Astrocyte (in vitro differentiated cells and primary cell): ENCODE measurements around the gene NOS1AP. TPM values are rescaled to one million over a fixed set of nuclear protein-coding genes. Genes with fewer than 3 reads are reported as not detected.

ENCODE experiments used
- DNase-seq: peaks from one replicate; pipeline ENCODE4 v3.0.0-alpha.2; 2010; ENCODE audit warnings: low read depth
- FAIRE-seq: peaks from 2 replicates; lab custom pipeline; 2011; peaks lifted over from hg19 to GRCh38; lab: Jason Lieb, UNC
- H2AFZ ChIP-seq: 2 replicates; pipeline ENCODE4 v1.6.0; 2012; ENCODE audit warnings: low read depth, low read length, inconsistent platforms
- H3K27ac ChIP-seq: 2 replicates; pipeline ENCODE4 v1.5.1; 2011; ENCODE audit warnings: low read depth, low read length, inconsistent platforms
- H3K27me3 ChIP-seq: 2 replicates; pipeline ENCODE4 v1.6.0; 2011; ENCODE audit warnings: low read length, inconsistent platforms; ENCODE audit not compliant: insufficient read depth
- H3K36me3 ChIP-seq: 2 replicates; pipeline ENCODE4 v1.5.1; 2011; ENCODE audit warnings: low read length, inconsistent platforms; ENCODE audit not compliant: insufficient read depth
- H3K4me1 ChIP-seq: 2 replicates; pipeline ENCODE4 v1.5.1; 2011; ENCODE audit warnings: low read length, inconsistent platforms; ENCODE audit not compliant: insufficient read depth
- H3K4me2 ChIP-seq: 2 replicates; pipeline ENCODE4 v1.6.0; 2012; ENCODE audit warnings: low read length, inconsistent platforms
- H3K4me3 ChIP-seq: 2 replicates; pipeline ENCODE4 v1.5.1; 2011; ENCODE audit warnings: low read depth, mild to moderate bottlenecking, low read length, inconsistent platforms; ENCODE audit not compliant: insufficient read depth
- H3K79me2 ChIP-seq: 2 replicates; pipeline ENCODE4 v1.6.0; 2012; ENCODE audit warnings: mild to moderate bottlenecking, low read length, inconsistent platforms; ENCODE audit not compliant: insufficient read depth
- H3K9ac ChIP-seq: 2 replicates; pipeline ENCODE4 v1.6.0; 2012; ENCODE audit warnings: mild to moderate bottlenecking, low read length, inconsistent platforms
- H3K9me3 ChIP-seq: 2 replicates; pipeline ENCODE4 v1.5.1; 2012; ENCODE audit warnings: low read depth, mild to moderate bottlenecking, low read length, inconsistent platforms; ENCODE audit not compliant: insufficient read depth
- H4K20me1 ChIP-seq: 2 replicates; pipeline ENCODE4 v1.6.0; 2012; ENCODE audit warnings: low read length, inconsistent platforms; ENCODE audit not compliant: insufficient read depth
- H3K27ac Mint-ChIP-seq: one replicate; pipeline ENCODE4 v1.8.0; 2021; ENCODE audit warnings: mild to moderate bottlenecking, mixed read lengths; ENCODE audit not compliant: unreplicated experiment
- H3K27me3 Mint-ChIP-seq: one replicate; pipeline ENCODE4 v1.8.0; 2021; ENCODE audit warnings: low read depth, mixed read lengths; ENCODE audit not compliant: unreplicated experiment
- H3K36me3 Mint-ChIP-seq: one replicate; pipeline ENCODE4 v1.8.0; 2021; ENCODE audit warnings: low read depth, mixed read lengths; ENCODE audit not compliant: unreplicated experiment
- H3K4me1 Mint-ChIP-seq: one replicate; pipeline ENCODE4 v1.8.0; 2021; ENCODE audit warnings: low read depth, mixed read lengths; ENCODE audit not compliant: unreplicated experiment
- H3K4me3 Mint-ChIP-seq: one replicate; pipeline ENCODE4 v1.8.0; 2021; ENCODE audit warnings: mild to moderate bottlenecking, moderate library complexity, mixed read lengths; ENCODE audit not compliant: unreplicated experiment
- H3K9me3 Mint-ChIP-seq: one replicate; pipeline ENCODE4 v1.8.0; 2021; ENCODE audit warnings: mild to moderate bottlenecking, mixed read lengths; ENCODE audit not compliant: unreplicated experiment
- EZH2 ChIP-seq: IDR thresholded peaks from 2 replicates; pipeline ENCODE4 v1.6.1; 2012; ENCODE audit warnings: mild to moderate bottlenecking, low read length, inconsistent platforms; ENCODE audit not compliant: insufficient read depth
- total RNA-seq: library from RNA; stranded (reverse); gene quantifications from 2 replicates; pipeline ENCODE4 v1.2.1, GENCODE V29; 2021
- TF ChIP-seq, protein P1 (sequence below): IDR thresholded peaks from 2 replicates; pipeline ENCODE4 v1.5.1; 2011; ENCODE audit warnings: low read depth, mild to moderate bottlenecking, inconsistent platforms, low read length, moderate library complexity; ENCODE audit not compliant: insufficient read depth

The NOS1AP gene
- total RNA-seq, 1 donor from 2014 or later = 1.2 TPM

DNA sequence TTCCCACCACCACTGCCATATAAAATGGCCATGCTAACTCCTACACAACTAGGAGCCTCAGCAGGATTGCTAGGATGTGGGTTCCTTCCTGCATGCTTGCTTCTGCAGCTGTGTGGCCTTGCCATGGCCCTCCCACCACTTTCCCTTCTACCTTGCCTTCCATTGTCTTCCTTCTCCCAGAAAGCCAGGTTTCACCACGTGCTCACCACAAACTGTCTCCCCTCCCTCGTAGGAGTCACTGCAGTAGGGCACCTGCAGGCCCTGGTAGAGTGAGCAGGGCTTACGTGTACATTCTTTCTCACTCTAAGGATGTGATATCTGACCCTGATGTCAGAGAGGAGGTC, 315.8 kb downstream of the NOS1AP start:
- H3K27me3 Mint-ChIP-seq = peaks cover 9% of the 10 kb centered on the region

DNA sequence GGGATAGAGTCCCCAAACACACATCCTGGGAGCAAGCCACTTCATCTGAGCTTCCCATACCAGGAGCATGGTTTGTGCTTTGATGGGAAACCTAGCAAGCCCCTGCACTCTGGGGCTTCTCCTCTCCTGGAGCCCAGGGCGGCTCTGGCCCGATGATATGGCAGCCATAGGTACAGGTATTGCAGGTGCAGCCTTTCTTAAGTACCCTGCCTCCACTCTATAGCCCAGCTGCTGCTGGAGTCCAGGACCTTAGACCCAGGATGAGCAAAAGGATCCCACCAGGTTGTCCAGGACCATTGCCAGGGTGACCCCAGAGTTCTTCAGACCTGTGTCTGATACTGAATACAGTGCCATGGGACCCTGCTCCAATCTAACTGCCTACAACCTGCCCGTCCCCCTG, 316.2 kb downstream of the NOS1AP start:
- no peak overlapping the region for H3K4me2 ChIP-seq
- peaks cover 12% of the 10 kb centered on the region for H3K4me1 Mint-ChIP-seq
- no peaks in the 10 kb centered on the region for H3K36me3 ChIP-seq
- peaks cover 4% of the 10 kb centered on the region for H3K27me3 ChIP-seq
- H3K27ac ChIP-seq = no peak overlapping the region
- H3K4me3 ChIP-seq = no peak overlapping the region
- TF ChIP-seq EZH2 = no peak
- H4K20me1 ChIP-seq = no peaks in the 10 kb centered on the region
- H3K27me3 Mint-ChIP-seq = peaks cover 9% of the 10 kb centered on the region
- peaks cover 13% of the 10 kb centered on the region for H3K4me1 ChIP-seq
- no peaks in the 10 kb centered on the region for H3K79me2 ChIP-seq
- no peak overlapping the region for H3K4me3 Mint-ChIP-seq
- DNase-seq = no peak
- no peak overlapping the region for H3K27ac Mint-ChIP-seq
- H2AFZ ChIP-seq = no peak overlapping the region
- FAIRE-seq = no peak
- no peak overlapping the region for H3K9ac ChIP-seq
- no peaks in the 10 kb centered on the region for H3K9me3 ChIP-seq
- peaks cover 6% of the 10 kb centered on the region for H3K36me3 Mint-ChIP-seq
- H3K9me3 Mint-ChIP-seq = peaks cover 1% of the 10 kb centered on the region

More for the DNA sequence above, 315.8 kb downstream of the NOS1AP start:
- Histone ChIP-seq H3K4me3 (no peak overlapping the region), H3K9me3 (no peaks in the 10 kb centered on the region), H3K36me3 (no peaks in the 10 kb centered on the region), H3K4me1 (peaks cover 13% of the 10 kb centered on the region), H2AFZ (no peak overlapping the region), H3K27me3 (peaks cover 4% of the 10 kb centered on the region), H4K20me1 (no peaks in the 10 kb centered on the region), H3K4me2 (no peak overlapping the region), H3K79me2 (no peaks in the 10 kb centered on the region), H3K27ac (no peak overlapping the region), H3K9ac (no peak overlapping the region)
- DNase-seq (no peak), FAIRE-seq (no peak)
- Mint-ChIP-seq H3K4me1 (peaks cover 10% of the 10 kb centered on the region), H3K27ac (no peak overlapping the region), H3K36me3 (peaks cover 5% of the 10 kb centered on the region), H3K4me3 (no peak overlapping the region), H3K9me3 (peaks cover 1% of the 10 kb centered on the region)
- TF ChIP-seq, protein P1, sequence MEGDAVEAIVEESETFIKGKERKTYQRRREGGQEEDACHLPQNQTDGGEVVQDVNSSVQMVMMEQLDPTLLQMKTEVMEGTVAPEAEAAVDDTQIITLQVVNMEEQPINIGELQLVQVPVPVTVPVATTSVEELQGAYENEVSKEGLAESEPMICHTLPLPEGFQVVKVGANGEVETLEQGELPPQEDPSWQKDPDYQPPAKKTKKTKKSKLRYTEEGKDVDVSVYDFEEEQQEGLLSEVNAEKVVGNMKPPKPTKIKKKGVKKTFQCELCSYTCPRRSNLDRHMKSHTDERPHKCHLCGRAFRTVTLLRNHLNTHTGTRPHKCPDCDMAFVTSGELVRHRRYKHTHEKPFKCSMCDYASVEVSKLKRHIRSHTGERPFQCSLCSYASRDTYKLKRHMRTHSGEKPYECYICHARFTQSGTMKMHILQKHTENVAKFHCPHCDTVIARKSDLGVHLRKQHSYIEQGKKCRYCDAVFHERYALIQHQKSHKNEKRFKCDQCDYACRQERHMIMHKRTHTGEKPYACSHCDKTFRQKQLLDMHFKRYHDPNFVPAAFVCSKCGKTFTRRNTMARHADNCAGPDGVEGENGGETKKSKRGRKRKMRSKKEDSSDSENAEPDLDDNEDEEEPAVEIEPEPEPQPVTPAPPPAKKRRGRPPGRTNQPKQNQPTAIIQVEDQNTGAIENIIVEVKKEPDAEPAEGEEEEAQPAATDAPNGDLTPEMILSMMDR = no peak
- no peak for TF ChIP-seq EZH2

DNA sequence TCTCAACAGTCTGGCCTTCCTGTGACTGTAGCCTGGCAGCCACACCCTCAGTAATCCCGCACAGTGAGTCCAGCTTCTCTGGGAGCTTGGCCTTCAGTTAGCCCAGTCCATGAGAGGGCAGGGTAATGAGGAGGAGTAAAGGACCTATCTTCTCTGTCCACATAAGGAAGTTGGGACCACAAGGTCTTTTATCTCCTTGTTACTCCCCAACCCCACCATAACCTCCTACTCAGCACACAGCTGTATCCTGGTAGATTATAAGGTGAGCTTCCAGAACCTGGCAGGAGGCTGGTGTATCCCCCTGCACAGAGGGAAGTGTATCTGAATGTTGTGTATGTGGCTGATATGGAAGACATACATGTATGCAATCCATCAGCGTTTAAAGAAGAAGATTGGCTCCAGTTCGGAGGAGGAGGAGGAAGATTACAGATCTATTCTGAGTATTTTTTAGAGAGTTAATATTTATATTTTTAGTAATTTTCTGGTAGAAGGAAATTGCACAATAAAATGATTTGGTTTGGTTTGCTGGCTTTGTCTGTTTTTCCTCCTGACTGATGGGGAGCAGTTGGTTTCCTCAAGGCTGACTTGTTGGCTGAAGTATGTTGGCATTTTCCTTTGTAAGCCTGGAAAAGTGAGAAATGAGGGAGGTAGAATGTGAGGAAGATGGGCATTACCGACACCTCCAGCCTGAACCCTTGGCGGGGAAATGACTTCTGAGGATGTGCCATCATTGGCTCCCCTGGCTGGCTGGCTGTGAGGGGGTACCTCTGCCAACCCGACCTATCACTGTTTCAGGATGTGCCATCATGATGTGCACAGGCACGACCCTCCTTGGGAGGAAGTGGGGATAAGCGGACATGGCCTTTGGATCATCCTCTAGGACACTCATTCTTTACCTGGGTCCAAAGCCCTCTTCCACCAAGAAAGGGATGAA, 317.1 kb downstream of the NOS1AP start:
- no peak overlapping the region for H3K27ac Mint-ChIP-seq

More for the DNA sequence above, 317.1 kb downstream of the NOS1AP start:
- peaks cover 6% of the 10 kb centered on the region for H3K36me3 Mint-ChIP-seq
- FAIRE-seq (no peak), DNase-seq (no peak)
- TF ChIP-seq, protein P1 = no peak
- TF ChIP-seq EZH2 = no peak
- H3K4me3 ChIP-seq = no peak overlapping the region
- peak overlapping the region; percentile 27 for H3K4me3 Mint-ChIP-seq
- peaks cover 9% of the 10 kb centered on the region for H3K27me3 Mint-ChIP-seq
- H3K27ac ChIP-seq = no peak overlapping the region
- H3K4me1 Mint-ChIP-seq = peaks cover 12% of the 10 kb centered on the region
- H3K9ac ChIP-seq = no peak overlapping the region
- no peaks in the 10 kb centered on the region for H3K9me3 ChIP-seq
- H3K79me2 ChIP-seq = no peaks in the 10 kb centered on the region
- no peak overlapping the region for H3K4me2 ChIP-seq
- H3K4me1 ChIP-seq = peaks cover 13% of the 10 kb centered on the region
- H3K9me3 Mint-ChIP-seq = peaks cover 1% of the 10 kb centered on the region
- H3K27me3 ChIP-seq = peaks cover 4% of the 10 kb centered on the region
- H4K20me1 ChIP-seq = no peaks in the 10 kb centered on the region
- H2AFZ ChIP-seq = no peak overlapping the region
- no peaks in the 10 kb centered on the region for H3K36me3 ChIP-seq
